ENCODE results near the gene BANK1. TPM values are rescaled to one million over a fixed set of nuclear protein-coding genes. Genes with fewer than 3 reads are reported as not detected.

The BANK1 gene
- total RNA-seq, 1 experiment from 2014 or later = 2.4 TPM

GRCh38 chr4:101970547-101971155, 180.1 kb downstream of the BANK1 start:
- Histone ChIP-seq H3K9me3 (ENCODE audit: control insufficient read depth in 1 of 2, insufficient read depth in 1 of 2, low read depth in 1 of 2, low read length in 2 of 2) (no peaks in the 10 kb centered on the region), H3K4me2 (ENCODE audit: low read length) (no peak overlapping the region), H3K79me2 (ENCODE audit: insufficient read depth, low read length) (no peaks in the 10 kb centered on the region), H2AFZ (ENCODE audit: low read depth, low read length, poor library complexity, severe bottlenecking) (no peak overlapping the region), H3K4me3 (replicated peaks in 1 of 2; ENCODE audit: low read depth in 1 of 2, low read length in 2 of 2) (no peak overlapping the region), H3K27me3 (ENCODE audit: insufficient read depth, low read length) (no peaks in the 10 kb centered on the region), H3K9ac (ENCODE audit: low read length) (no peak overlapping the region), H3K4me1 (ENCODE audit: control insufficient read depth in 1 of 2, insufficient read depth in 2 of 2, low read length in 2 of 2) (no peaks in the 10 kb centered on the region), H3K27ac (ENCODE audit: low read depth, low read length) (no peak overlapping the region), H4K20me1 (ENCODE audit: insufficient read depth) (no peaks in the 10 kb centered on the region), H3K36me3 (ENCODE audit: control insufficient read depth in 1 of 2, insufficient read depth in 2 of 2, low read length in 2 of 2) (no peaks in the 10 kb centered on the region), H3K9me2 (ENCODE audit: insufficient read depth) (no peaks in the 10 kb centered on the region)
- POLR2A ChIA-PET = no interaction called here
- RAD21 ChIA-PET (ENCODE audit: low non-redundant PET in 1 of 2, low total read pairs in 2 of 2, uncharacterized antibody in 2 of 2, unreplicated experiment in 2 of 2) = no interaction called here
- intact Hi-C loops (cut with micrococcal nuclease) = no loop called here
- BruUV-seq (replicated peaks) = no TSS peak
- TF ChIP-seq ZFX (IDR thresholded peaks at IDR 0.05) (no peak), JUND (IDR thresholded peaks at IDR 0.05) (no peak), POLR2A (IDR thresholded peaks at IDR 0.05; ENCODE audit: borderline replicate concordance, extremely low read depth, insufficient read depth, insufficient read length) (no peak), ELF1 (IDR thresholded peaks at IDR 0.05; ENCODE audit: borderline replicate concordance, low read depth) (no peak), POLR2AphosphoS5 (IDR thresholded peaks at IDR 0.05; ENCODE audit: low read depth, low read length) (no peak), EGR1 (IDR thresholded peaks at IDR 0.05; ENCODE audit: low read depth) (no peak), EZH2 (IDR thresholded peaks at IDR 0.05) (no peak), FOSL1 (IDR thresholded peaks at IDR 0.05; ENCODE audit: low read depth) (no peak), ZNF274 (IDR thresholded peaks at IDR 0.05; ENCODE audit: low read depth, low read length) (no peak), SRF (IDR thresholded peaks at IDR 0.05; ENCODE audit: low read depth) (no peak), SIN3A (IDR thresholded peaks at IDR 0.05; ENCODE audit: low read depth) (no peak), CBX3 (IDR thresholded peaks at IDR 0.05; ENCODE audit: low read depth) (no peak), EZH2phosphoT487 (IDR thresholded peaks at IDR 0.05; ENCODE audit: borderline replicate concordance) (no peak)
- TF ChIP-seq, protein P1, sequence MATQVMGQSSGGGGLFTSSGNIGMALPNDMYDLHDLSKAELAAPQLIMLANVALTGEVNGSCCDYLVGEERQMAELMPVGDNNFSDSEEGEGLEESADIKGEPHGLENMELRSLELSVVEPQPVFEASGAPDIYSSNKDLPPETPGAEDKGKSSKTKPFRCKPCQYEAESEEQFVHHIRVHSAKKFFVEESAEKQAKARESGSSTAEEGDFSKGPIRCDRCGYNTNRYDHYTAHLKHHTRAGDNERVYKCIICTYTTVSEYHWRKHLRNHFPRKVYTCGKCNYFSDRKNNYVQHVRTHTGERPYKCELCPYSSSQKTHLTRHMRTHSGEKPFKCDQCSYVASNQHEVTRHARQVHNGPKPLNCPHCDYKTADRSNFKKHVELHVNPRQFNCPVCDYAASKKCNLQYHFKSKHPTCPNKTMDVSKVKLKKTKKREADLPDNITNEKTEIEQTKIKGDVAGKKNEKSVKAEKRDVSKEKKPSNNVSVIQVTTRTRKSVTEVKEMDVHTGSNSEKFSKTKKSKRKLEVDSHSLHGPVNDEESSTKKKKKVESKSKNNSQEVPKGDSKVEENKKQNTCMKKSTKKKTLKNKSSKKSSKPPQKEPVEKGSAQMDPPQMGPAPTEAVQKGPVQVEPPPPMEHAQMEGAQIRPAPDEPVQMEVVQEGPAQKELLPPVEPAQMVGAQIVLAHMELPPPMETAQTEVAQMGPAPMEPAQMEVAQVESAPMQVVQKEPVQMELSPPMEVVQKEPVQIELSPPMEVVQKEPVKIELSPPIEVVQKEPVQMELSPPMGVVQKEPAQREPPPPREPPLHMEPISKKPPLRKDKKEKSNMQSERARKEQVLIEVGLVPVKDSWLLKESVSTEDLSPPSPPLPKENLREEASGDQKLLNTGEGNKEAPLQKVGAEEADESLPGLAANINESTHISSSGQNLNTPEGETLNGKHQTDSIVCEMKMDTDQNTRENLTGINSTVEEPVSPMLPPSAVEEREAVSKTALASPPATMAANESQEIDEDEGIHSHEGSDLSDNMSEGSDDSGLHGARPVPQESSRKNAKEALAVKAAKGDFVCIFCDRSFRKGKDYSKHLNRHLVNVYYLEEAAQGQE (IDR thresholded peaks at IDR 0.05; ENCODE audit: low read depth) = no peak
- TF ChIP-seq, protein P2, sequence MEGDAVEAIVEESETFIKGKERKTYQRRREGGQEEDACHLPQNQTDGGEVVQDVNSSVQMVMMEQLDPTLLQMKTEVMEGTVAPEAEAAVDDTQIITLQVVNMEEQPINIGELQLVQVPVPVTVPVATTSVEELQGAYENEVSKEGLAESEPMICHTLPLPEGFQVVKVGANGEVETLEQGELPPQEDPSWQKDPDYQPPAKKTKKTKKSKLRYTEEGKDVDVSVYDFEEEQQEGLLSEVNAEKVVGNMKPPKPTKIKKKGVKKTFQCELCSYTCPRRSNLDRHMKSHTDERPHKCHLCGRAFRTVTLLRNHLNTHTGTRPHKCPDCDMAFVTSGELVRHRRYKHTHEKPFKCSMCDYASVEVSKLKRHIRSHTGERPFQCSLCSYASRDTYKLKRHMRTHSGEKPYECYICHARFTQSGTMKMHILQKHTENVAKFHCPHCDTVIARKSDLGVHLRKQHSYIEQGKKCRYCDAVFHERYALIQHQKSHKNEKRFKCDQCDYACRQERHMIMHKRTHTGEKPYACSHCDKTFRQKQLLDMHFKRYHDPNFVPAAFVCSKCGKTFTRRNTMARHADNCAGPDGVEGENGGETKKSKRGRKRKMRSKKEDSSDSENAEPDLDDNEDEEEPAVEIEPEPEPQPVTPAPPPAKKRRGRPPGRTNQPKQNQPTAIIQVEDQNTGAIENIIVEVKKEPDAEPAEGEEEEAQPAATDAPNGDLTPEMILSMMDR (IDR thresholded peaks at IDR 0.05 in 2 of 3, conservative IDR thresholded peaks at IDR 0.05 in 1 of 3; ENCODE audit: borderline replicate concordance in 1 of 3, insufficient read depth in 1 of 3, low read depth in 2 of 3, low read length in 2 of 3) = no peak
- DNase-seq (ENCODE audit: low read depth, low spot score) = no peak
- CTCF ChIA-PET = no interaction called here
- no peak; the same call in 1 of the 2 replicates for ATAC-seq

All from HCT116 (cell line).